NCI-H510A treated with DMSO at 0.1 percent for 48 hours (cell line): ENCODE results near the gene INTS6L.
"Not testable (repeated sequence)": the region's sequence is repeated elsewhere in the genome, so short reads cannot be mapped to it uniquely, and the experiment has no call there.

ENCODE experiments used
- DNase-seq: peaks from one replicate; lab custom pipeline; 2025; lab: John Stamatoyannopoulos, UW

Gene INTS6L

GRCh38 chrX:135605906-135606305, 85.4 kb downstream of the INTS6L start:
- no peak for DNase-seq

- DNase-seq: not testable (repeated sequence)
These were observed 104.1 kb downstream of the INTS6L start for GRCh38 chrX:135624408-135625204.

GRCh38 chrX:135625995-135626394, 105.5 kb downstream of the INTS6L start:
- DNase-seq: no peak

- DNase-seq: no peak
These were observed 108.9 kb downstream of the INTS6L start for GRCh38 chrX:135629342-135629741.
